ENCODE measurements around the gene SETX. TPM values are rescaled to one million over a fixed set of nuclear protein-coding genes. Genes with fewer than 3 reads are reported as not detected.

SETX gene
- total RNA-seq, 6 donors from 2014 or later, result 44.3 to 91.4 (median 55.4) TPM

GRCh38 chr9:132260846-132261245 is 93.9 kb downstream of the SETX start:
- Histone ChIP-seq H3K27ac (no peak overlapping the region), H3K27me3 (no peaks in the 10 kb centered on the region), H3K36me3 (peaks cover 6 to 49% (median 28%) of the 10 kb centered on the region in 4 donors), H3K9me3 (no peaks in the 10 kb centered on the region), H3K4me1 (peaks cover 10 to 24% (median 15%) of the 10 kb centered on the region in 4 donors), H3K4me3 (no peak overlapping the region)
- ATAC-seq (ENCODE audit: low FRiP score in 2 of 2) (peak in 1 of 2 donors; percentile 61), DNase-seq (no peak)
- WGBS, 2 donors, result 65 to 66% methylated on average over 3 of the region's 3 CpGs
- TF ChIP-seq POLR2AphosphoS5 (IDR thresholded peaks at IDR 0.05) (no peak), CTCF (IDR thresholded peaks at IDR 0.05) (no peak), POLR2A (IDR thresholded peaks at IDR 0.05) (no peak), EP300 (IDR thresholded peaks at IDR 0.05) (no peak)

- H3K4me1 ChIP-seq, result no peaks in the 10 kb centered on the region
- H3K27ac ChIP-seq, result no peak overlapping the region
- DNase-seq (no peak), ATAC-seq (ENCODE audit: low FRiP score in 2 of 2) (no peak)
- TF ChIP-seq POLR2AphosphoS5 (IDR thresholded peaks at IDR 0.05) (no peak), EP300 (IDR thresholded peaks at IDR 0.05) (no peak), POLR2A (IDR thresholded peaks at IDR 0.05) (no peak), CTCF (IDR thresholded peaks at IDR 0.05) (no peak)
- no peaks in the 10 kb centered on the region for H3K36me3 ChIP-seq
- no peaks in the 10 kb centered on the region for H3K27me3 ChIP-seq
- 85 to 90% methylated on average over 6 to 18 of the region's 20 CpGs for WGBS, 2 donors
- peaks cover 0 to 8% (median 0%) of the 10 kb centered on the region in 4 donors for H3K9me3 ChIP-seq
- H3K4me3 ChIP-seq, result no peak overlapping the region
Observed at GRCh38 chr9:132250324-132251262, 104.2 kb downstream of the SETX start.

GRCh38 chr9:132249690-132250089 is 105.1 kb downstream of the SETX start:
- no peaks in the 10 kb centered on the region for H3K36me3 ChIP-seq
- H3K27ac ChIP-seq, result no peak overlapping the region
- no peaks in the 10 kb centered on the region for H3K27me3 ChIP-seq
- DNase-seq, result no peak
- no peaks in the 10 kb centered on the region for H3K4me1 ChIP-seq
- WGBS, 2 donors, result 84 to 89% methylated on average over 4 to 8 of the region's 8 CpGs
- ATAC-seq (ENCODE audit: low FRiP score in 2 of 2), result no peak
- no peak overlapping the region for H3K4me3 ChIP-seq
- TF ChIP-seq POLR2AphosphoS5 (IDR thresholded peaks at IDR 0.05) (no peak), CTCF (IDR thresholded peaks at IDR 0.05) (no peak), POLR2A (IDR thresholded peaks at IDR 0.05) (no peak), EP300 (IDR thresholded peaks at IDR 0.05) (no peak)
- H3K9me3 ChIP-seq, result peaks cover 0 to 8% (median 0%) of the 10 kb centered on the region in 4 donors

GRCh38 chr9:132249123-132249522 is 105.7 kb downstream of the SETX start:
- peak in 1 of 2 donors; percentile 87 for DNase-seq
- H3K36me3 ChIP-seq, result no peaks in the 10 kb centered on the region
- peaks cover 0 to 8% (median 0%) of the 10 kb centered on the region in 4 donors for H3K9me3 ChIP-seq
- no peak overlapping the region for H3K4me3 ChIP-seq
- H3K4me1 ChIP-seq, result no peaks in the 10 kb centered on the region
- no peaks in the 10 kb centered on the region for H3K27me3 ChIP-seq
- WGBS, 2 donors, result 67 to 71% methylated on average over 1 to 4 of the region's 6 CpGs
- TF ChIP-seq EP300 (IDR thresholded peaks at IDR 0.05) (no peak), POLR2A (IDR thresholded peaks at IDR 0.05) (no peak)
- ATAC-seq (ENCODE audit: low FRiP score in 2 of 2), result peak in 1 of 2 donors; percentile 17
- H3K27ac ChIP-seq, result no peak overlapping the region

GRCh38 chr9:132247942-132248341 is 106.8 kb downstream of the SETX start:
- no peak for DNase-seq
- WGBS, 2 donors, result 51 to 78% methylated on average over 8 of the region's 8 CpGs
- no peaks in the 10 kb centered on the region for H3K36me3 ChIP-seq
- no peak for ATAC-seq (ENCODE audit: low FRiP score in 2 of 2)
- peaks cover 0 to 8% (median 0%) of the 10 kb centered on the region in 4 donors for H3K9me3 ChIP-seq
- H3K4me3 ChIP-seq, result no peak overlapping the region
- H3K27ac ChIP-seq, result no peak overlapping the region
- no peaks in the 10 kb centered on the region for H3K27me3 ChIP-seq
- peaks cover 0 to 4% (median under 1%) of the 10 kb centered on the region in 4 donors for H3K4me1 ChIP-seq
- TF ChIP-seq EP300 (IDR thresholded peaks at IDR 0.05) (no peak), CTCF (IDR thresholded peaks at IDR 0.05) (no peak), POLR2A (IDR thresholded peaks at IDR 0.05) (no peak), POLR2AphosphoS5 (IDR thresholded peaks at IDR 0.05) (no peak)
